Measurements from ENCODE around the gene FGFR4. TPM values are rescaled to one million over a fixed set of nuclear protein-coding genes. Genes with fewer than 3 reads are reported as not detected.
A peak's percentile ranks its signal among the peaks of the same experiment; 100 is the strongest.

Gene FGFR4
- total and polyA plus RNA-seq, 2 donors from 2014 or later = 50.2 to 72.6 TPM

DNA sequence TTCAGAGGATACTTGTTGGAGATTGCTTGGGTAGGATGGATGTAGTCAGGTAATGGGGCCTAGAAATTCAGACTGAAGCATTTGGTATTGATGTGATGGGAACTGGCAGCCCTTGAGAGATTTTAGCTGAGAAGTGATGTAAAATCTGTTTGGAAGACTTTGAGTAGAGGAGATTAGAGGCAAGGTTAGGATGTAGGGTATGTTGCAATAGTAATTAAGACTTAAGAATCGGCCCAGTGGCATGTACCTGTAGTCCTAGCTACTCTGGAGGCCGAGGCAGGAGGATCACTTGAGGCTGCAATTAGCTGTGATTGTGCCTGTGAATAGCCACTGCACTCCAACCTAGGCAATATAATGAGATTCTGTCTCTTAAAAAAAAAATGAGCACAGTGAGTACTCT is 53.6 kb downstream of the FGFR4 start:
- H3K36me3 ChIP-seq (ENCODE audit: control insufficient read depth in 2 of 3, insufficient read depth in 3 of 3, low read length in 3 of 3) = peaks cover 6 to 11% (median 8%) of the 10 kb centered on the region in 3 donors
- H3K4me3 ChIP-seq (ENCODE audit: low read length in 3 of 3) = no peak overlapping the region
- DNase-seq = peak in 1 of 5 donors; percentile 10
- peaks cover 3 to 14% (median 7%) of the 10 kb centered on the region in 3 donors for H3K4me1 ChIP-seq (ENCODE audit: control insufficient read depth in 2 of 3, insufficient read depth in 2 of 3, low read depth in 1 of 3, low read length in 3 of 3)
- H3K27ac ChIP-seq (ENCODE audit: low read depth in 2 of 2, low read length in 2 of 2) = no peak overlapping the region
- no peak for FAIRE-seq
- intact Hi-C loops (cut with DNase I) = no loop called here
- H3K27me3 ChIP-seq (ENCODE audit: control insufficient read depth, insufficient read depth, low read length) = no peaks in the 10 kb centered on the region
- no peaks in the 10 kb centered on the region for H3K9me3 ChIP-seq (ENCODE audit: control insufficient read depth in 2 of 3, insufficient read depth in 1 of 3, low read length in 3 of 3)
- no peak overlapping the region for H3K9ac ChIP-seq (ENCODE audit: low read length in 3 of 3)
- TF ChIP-seq, protein P1, sequence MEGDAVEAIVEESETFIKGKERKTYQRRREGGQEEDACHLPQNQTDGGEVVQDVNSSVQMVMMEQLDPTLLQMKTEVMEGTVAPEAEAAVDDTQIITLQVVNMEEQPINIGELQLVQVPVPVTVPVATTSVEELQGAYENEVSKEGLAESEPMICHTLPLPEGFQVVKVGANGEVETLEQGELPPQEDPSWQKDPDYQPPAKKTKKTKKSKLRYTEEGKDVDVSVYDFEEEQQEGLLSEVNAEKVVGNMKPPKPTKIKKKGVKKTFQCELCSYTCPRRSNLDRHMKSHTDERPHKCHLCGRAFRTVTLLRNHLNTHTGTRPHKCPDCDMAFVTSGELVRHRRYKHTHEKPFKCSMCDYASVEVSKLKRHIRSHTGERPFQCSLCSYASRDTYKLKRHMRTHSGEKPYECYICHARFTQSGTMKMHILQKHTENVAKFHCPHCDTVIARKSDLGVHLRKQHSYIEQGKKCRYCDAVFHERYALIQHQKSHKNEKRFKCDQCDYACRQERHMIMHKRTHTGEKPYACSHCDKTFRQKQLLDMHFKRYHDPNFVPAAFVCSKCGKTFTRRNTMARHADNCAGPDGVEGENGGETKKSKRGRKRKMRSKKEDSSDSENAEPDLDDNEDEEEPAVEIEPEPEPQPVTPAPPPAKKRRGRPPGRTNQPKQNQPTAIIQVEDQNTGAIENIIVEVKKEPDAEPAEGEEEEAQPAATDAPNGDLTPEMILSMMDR (IDR thresholded peaks at IDR 0.05; ENCODE audit: borderline replicate concordance, extremely low read depth, insufficient read depth) = no peak

DNA sequence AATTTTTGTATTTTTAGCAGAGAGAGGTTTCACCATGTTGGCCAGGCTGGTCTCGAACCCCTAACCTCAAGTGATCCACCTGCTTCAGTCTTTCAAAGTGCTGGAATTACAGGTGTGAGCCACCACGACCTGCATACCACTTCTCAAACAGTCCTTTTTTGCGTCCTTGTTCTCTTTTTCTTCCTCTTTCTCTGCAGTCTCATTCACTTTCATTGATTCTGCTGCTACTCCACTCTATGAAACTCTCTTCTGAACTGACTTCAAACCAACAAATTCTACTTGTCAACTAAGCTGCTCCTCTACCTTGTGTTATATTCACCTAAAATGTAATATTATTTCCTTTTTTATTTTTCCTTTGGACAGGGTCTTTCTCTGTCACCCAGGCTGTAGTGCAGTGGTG is 54.8 kb downstream of the FGFR4 start:
- DNase-seq (peak in 1 of 5 donors; percentile 7), FAIRE-seq (no peak)
- Histone ChIP-seq H3K9me3 (ENCODE audit: control insufficient read depth in 2 of 3, insufficient read depth in 1 of 3, low read length in 3 of 3) (no peaks in the 10 kb centered on the region), H3K27me3 (ENCODE audit: control insufficient read depth, insufficient read depth, low read length) (no peaks in the 10 kb centered on the region), H3K4me1 (ENCODE audit: control insufficient read depth in 2 of 3, insufficient read depth in 2 of 3, low read depth in 1 of 3, low read length in 3 of 3) (peaks cover 0 to 9% (median under 1%) of the 10 kb centered on the region in 3 donors), H3K9ac (ENCODE audit: low read length in 3 of 3) (no peak overlapping the region), H3K4me3 (ENCODE audit: low read length in 3 of 3) (no peak overlapping the region), H3K27ac (ENCODE audit: low read depth in 2 of 2, low read length in 2 of 2) (no peak overlapping the region), H3K36me3 (ENCODE audit: control insufficient read depth in 2 of 3, insufficient read depth in 3 of 3, low read length in 3 of 3) (peaks cover 4 to 9% (median 6%) of the 10 kb centered on the region in 3 donors)
- intact Hi-C loops (cut with DNase I) = no loop called here
- TF ChIP-seq, protein P1 (IDR thresholded peaks at IDR 0.05; ENCODE audit: borderline replicate concordance, extremely low read depth, insufficient read depth) = no peak

- FAIRE-seq (no peak), DNase-seq (no peak)
- no peak overlapping the region for H3K27ac ChIP-seq (ENCODE audit: low read depth in 2 of 2, low read length in 2 of 2)
- H3K27me3 ChIP-seq (ENCODE audit: control insufficient read depth, insufficient read depth, low read length) = no peaks in the 10 kb centered on the region
- peaks cover 4 to 8% (median 6%) of the 10 kb centered on the region in 3 donors for H3K36me3 ChIP-seq (ENCODE audit: control insufficient read depth in 2 of 3, insufficient read depth in 3 of 3, low read length in 3 of 3)
- H3K9me3 ChIP-seq (ENCODE audit: control insufficient read depth in 2 of 3, insufficient read depth in 1 of 3, low read length in 3 of 3) = no peaks in the 10 kb centered on the region
- H3K9ac ChIP-seq (ENCODE audit: low read length in 3 of 3) = no peak overlapping the region
- H3K4me1 ChIP-seq (ENCODE audit: control insufficient read depth in 2 of 3, insufficient read depth in 2 of 3, low read depth in 1 of 3, low read length in 3 of 3) = peaks cover 0 to 9% (median 0%) of the 10 kb centered on the region in 3 donors
- H3K4me3 ChIP-seq (ENCODE audit: low read length in 3 of 3) = no peak overlapping the region
- intact Hi-C loops (cut with DNase I) = no loop called here
- TF ChIP-seq, protein P1 (IDR thresholded peaks at IDR 0.05; ENCODE audit: borderline replicate concordance, extremely low read depth, insufficient read depth) = no peak
Observed at GRCh38 chr5:177142098-177142611, 55.4 kb downstream of the FGFR4 start.

- H3K4me3 ChIP-seq (ENCODE audit: low read length in 3 of 3) = no peak overlapping the region
- no peaks in the 10 kb centered on the region for H3K27me3 ChIP-seq (ENCODE audit: control insufficient read depth, insufficient read depth, low read length)
- H3K4me1 ChIP-seq (ENCODE audit: control insufficient read depth in 2 of 3, insufficient read depth in 2 of 3, low read depth in 1 of 3, low read length in 3 of 3) = peaks cover 0 to 7% (median 0%) of the 10 kb centered on the region in 3 donors
- no peak overlapping the region for H3K27ac ChIP-seq (ENCODE audit: low read depth in 2 of 2, low read length in 2 of 2)
- H3K9me3 ChIP-seq (ENCODE audit: control insufficient read depth in 2 of 3, insufficient read depth in 1 of 3, low read length in 3 of 3) = no peaks in the 10 kb centered on the region
- intact Hi-C loops (cut with DNase I) = no loop called here
- no peak for FAIRE-seq
- TF ChIP-seq, protein P1 (IDR thresholded peaks at IDR 0.05; ENCODE audit: borderline replicate concordance, extremely low read depth, insufficient read depth) = no peak
- no peak overlapping the region for H3K9ac ChIP-seq (ENCODE audit: low read length in 3 of 3)
- no peak for DNase-seq
- H3K36me3 ChIP-seq (ENCODE audit: control insufficient read depth in 2 of 3, insufficient read depth in 3 of 3, low read length in 3 of 3) = peaks cover 2 to 8% (median 7%) of the 10 kb centered on the region in 3 donors
Observed at GRCh38 chr5:177142778-177143177, 56.1 kb downstream of the FGFR4 start.
